HEK293 (cell line): ENCODE measurements around the gene KRTAP3-3.

Experiments used
- RBAK ChIP-seq: fragments of 450-650 bp; formaldehyde crosslinking; IDR thresholded peaks from 2 replicates; pipeline ENCODE4 v1.5.1; 2016; ENCODE audit warnings: missing biosample characterization, missing genetic modification characterization
- YY1 ChIP-seq: fragments of 450-650 bp; formaldehyde crosslinking; IDR thresholded peaks from 2 replicates; pipeline ENCODE4 v1.5.1; 2018; ENCODE audit warnings: missing biosample characterization, missing genetic modification characterization
- ZNF23 ChIP-seq: fragments of 450-650 bp; formaldehyde crosslinking; IDR thresholded peaks from 2 replicates; pipeline ENCODE4 v1.5.1; 2016; ENCODE audit warnings: missing biosample characterization, missing genetic modification characterization, borderline replicate concordance
- TF ChIP-seq, protein P1 (sequence below): fragments of 450-650 bp; formaldehyde crosslinking; IDR thresholded peaks from 2 replicates; pipeline ENCODE4 v1.5.1; 2016; ENCODE audit warnings: missing biosample characterization, missing genetic modification characterization
- TF ChIP-seq, protein P2 (sequence below): fragments of 450-650 bp; formaldehyde crosslinking; optimal IDR thresholded peaks from 2 replicates; pipeline ENCODE3; 2016; ENCODE audit warnings: missing biosample characterization, mild to moderate bottlenecking, missing genetic modification characterization

DNA sequence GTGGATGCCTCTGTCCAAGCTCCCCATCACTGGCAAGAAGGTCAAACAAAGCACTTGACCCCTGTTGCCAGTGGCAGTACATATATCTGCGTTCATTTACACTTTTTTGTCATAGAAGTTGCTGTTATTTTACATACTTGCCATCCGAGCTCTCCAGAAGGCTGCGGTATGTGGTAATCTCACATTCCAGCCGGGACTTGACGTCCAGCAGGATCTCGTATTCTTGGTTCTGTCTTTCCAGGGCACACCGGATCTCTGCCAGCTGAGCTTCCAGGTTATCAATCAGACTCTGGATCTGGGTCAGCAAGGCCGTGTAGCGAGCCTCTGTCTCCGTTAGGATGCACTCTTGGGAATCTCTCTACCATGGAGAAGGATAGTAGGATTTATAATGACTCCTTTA, 33.8 kb downstream of the KRTAP3-3 start:
- TF ChIP-seq YY1 (no peak), ZNF23 (tag by site-specific recombination) (no peak), RBAK (no peak)
- TF ChIP-seq, protein P1, sequence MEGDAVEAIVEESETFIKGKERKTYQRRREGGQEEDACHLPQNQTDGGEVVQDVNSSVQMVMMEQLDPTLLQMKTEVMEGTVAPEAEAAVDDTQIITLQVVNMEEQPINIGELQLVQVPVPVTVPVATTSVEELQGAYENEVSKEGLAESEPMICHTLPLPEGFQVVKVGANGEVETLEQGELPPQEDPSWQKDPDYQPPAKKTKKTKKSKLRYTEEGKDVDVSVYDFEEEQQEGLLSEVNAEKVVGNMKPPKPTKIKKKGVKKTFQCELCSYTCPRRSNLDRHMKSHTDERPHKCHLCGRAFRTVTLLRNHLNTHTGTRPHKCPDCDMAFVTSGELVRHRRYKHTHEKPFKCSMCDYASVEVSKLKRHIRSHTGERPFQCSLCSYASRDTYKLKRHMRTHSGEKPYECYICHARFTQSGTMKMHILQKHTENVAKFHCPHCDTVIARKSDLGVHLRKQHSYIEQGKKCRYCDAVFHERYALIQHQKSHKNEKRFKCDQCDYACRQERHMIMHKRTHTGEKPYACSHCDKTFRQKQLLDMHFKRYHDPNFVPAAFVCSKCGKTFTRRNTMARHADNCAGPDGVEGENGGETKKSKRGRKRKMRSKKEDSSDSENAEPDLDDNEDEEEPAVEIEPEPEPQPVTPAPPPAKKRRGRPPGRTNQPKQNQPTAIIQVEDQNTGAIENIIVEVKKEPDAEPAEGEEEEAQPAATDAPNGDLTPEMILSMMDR (tag by site-specific recombination), result no peak
- TF ChIP-seq, protein P2, sequence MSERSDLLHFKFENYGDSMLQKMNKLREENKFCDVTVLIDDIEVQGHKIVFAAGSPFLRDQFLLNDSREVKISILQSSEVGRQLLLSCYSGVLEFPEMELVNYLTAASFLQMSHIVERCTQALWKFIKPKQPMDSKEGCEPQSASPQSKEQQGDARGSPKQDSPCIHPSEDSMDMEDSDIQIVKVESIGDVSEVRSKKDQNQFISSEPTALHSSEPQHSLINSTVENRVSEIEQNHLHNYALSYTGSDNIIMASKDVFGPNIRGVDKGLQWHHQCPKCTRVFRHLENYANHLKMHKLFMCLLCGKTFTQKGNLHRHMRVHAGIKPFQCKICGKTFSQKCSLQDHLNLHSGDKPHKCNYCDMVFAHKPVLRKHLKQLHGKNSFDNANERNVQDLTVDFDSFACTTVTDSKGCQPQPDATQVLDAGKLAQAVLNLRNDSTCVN, result no peak
